Stimulated activated CD4-positive, alpha-beta T cell treated with anti-CD3 and anti-CD28 coated beads, TNF-alpha, amount 100 ng/mL, for 24 hours (primary cell): ENCODE data around the gene NME7.
"Not testable (repeated sequence)": the region's sequence is repeated elsewhere in the genome, so short reads cannot be mapped to it uniquely, and the experiment has no call there.

Experiments used
- DNase-seq, 3 experiments: peaks; one replicate each; pipeline ENCODE4 v3.0.0-alpha.2; 2020; ENCODE audit warnings: low read depth in 3 of 3

The NME7 gene

GRCh38 chr1:169367686-169368405 lies at the start of gene NME7, which contains the start of gene BLZF1:
NME7 (minus strand) TSS chr1:169367797; CDS start chr1:169367710, 87 bp downstream.
BLZF1 (plus strand) TSS chr1:169368195; CDS start chr1:169369523, 1,328 bp downstream.
- DNase-seq, result peak; percentile 97 to 98 (median 98)

GRCh38 chr1:169414952-169415351 lies 47.4 kb upstream of the NME7 start:
- no peak for DNase-seq

- DNase-seq, result not testable (repeated sequence)
Measured at GRCh38 chr1:169408340-169408739, 40.7 kb upstream of the NME7 start.

- not testable (repeated sequence) for DNase-seq
Measured at GRCh38 chr1:169402578-169402977, 35.0 kb upstream of the NME7 start.

- DNase-seq, result no peak
Measured at GRCh38 chr1:169395955-169396354, 28.4 kb upstream of the NME7 start.

GRCh38 chr1:169392406-169392805 lies 24.8 kb upstream of the NME7 start:
- DNase-seq, result no peak

GRCh38 chr1:169390303-169390702 lies 22.7 kb upstream of the NME7 start:
- no peak for DNase-seq

GRCh38 chr1:169387399-169387798 lies 19.8 kb upstream of the NME7 start:
- DNase-seq, result no peak

GRCh38 chr1:169383449-169383848 lies 15.9 kb upstream of the NME7 start:
- DNase-seq, result no peak

- no peak for DNase-seq
Measured at GRCh38 chr1:169381162-169381561, 13.6 kb upstream of the NME7 start.

- no peak for DNase-seq
Measured at GRCh38 chr1:169371404-169371803, 3.8 kb upstream of the NME7 start.

GRCh38 chr1:169368406-169368769 lies 791 bp upstream of the NME7 start:
- DNase-seq, result peak in 1 of 3 experiments; percentile 9

GRCh38 chr1:169367096-169367685 lies 406 bp downstream of the NME7 start:
- no peak for DNase-seq

- DNase-seq, result no peak
Measured at GRCh38 chr1:169364948-169365347, 2.6 kb downstream of the NME7 start.

- peak in 2 of 3 experiments; percentile 11 to 19 for DNase-seq
Measured at GRCh38 chr1:169363046-169363730, 4.4 kb downstream of the NME7 start.

- no peak for DNase-seq
Measured at GRCh38 chr1:169361281-169361680, 6.3 kb downstream of the NME7 start.

- DNase-seq, result no peak
Measured at GRCh38 chr1:169360415-169360814, 7.2 kb downstream of the NME7 start.

- DNase-seq, result peak in 1 of 3 experiments; percentile 24
Measured at GRCh38 chr1:169348383-169349036, 19.1 kb downstream of the NME7 start.

- DNase-seq, result no peak
Measured at GRCh38 chr1:169347688-169348382, 19.8 kb downstream of the NME7 start.

GRCh38 chr1:169346036-169346589 lies 21.5 kb downstream of the NME7 start:
- no peak for DNase-seq

GRCh38 chr1:169345511-169345910 lies 22.1 kb downstream of the NME7 start:
- no peak for DNase-seq
